ENCODE measurements around the gene NOTCH1.

GRCh38 chr9:136496181-136496580, 49.7 kb downstream of the NOTCH1 start:
- no peak for TF ChIP-seq POLR2A (IDR thresholded peaks at IDR 0.05)
- TF ChIP-seq POLR2AphosphoS5 (IDR thresholded peaks at IDR 0.05) = no peak
- TF ChIP-seq CTCF (IDR thresholded peaks at IDR 0.05) = no peak
- TF ChIP-seq EP300 (IDR thresholded peaks at IDR 0.05) = no peak
